HG03066 (cell line): ENCODE data around the gene KIF4B.

Source experiments
- ATAC-seq: cut with Tn5 transposase; IDR thresholded peaks from one replicate; pipeline ENCODE4 v1.9.1; 2021; ENCODE audit warnings: low read depth; ENCODE audit not compliant: unreplicated experiment

KIF4B gene

GRCh38 chr5:155052532-155052931 lies 39.0 kb downstream of the KIF4B start:
- no peak for ATAC-seq

GRCh38 chr5:155053501-155053900 lies 39.9 kb downstream of the KIF4B start:
- no peak for ATAC-seq

- ATAC-seq = no peak
Measured at GRCh38 chr5:155056644-155057269, 43.2 kb downstream of the KIF4B start.

- no peak for ATAC-seq
Measured at GRCh38 chr5:155057626-155058025, 44.1 kb downstream of the KIF4B start.

GRCh38 chr5:155064580-155064979 lies 51.0 kb downstream of the KIF4B start:
- ATAC-seq = no peak

- no peak for ATAC-seq
Measured at GRCh38 chr5:155066886-155067595, 53.5 kb downstream of the KIF4B start.
